SK-N-SH treated with all-trans-retinoic acid at 6 μM for 48 hours (cell line): ENCODE results near the gene RASSF5.

ENCODE experiments used
- ATAC-seq: fragments of 200-7000 bp; cut with Tn5 transposase; 3 replicates; pipeline ENCODE4 v1.9.1; 2020; ENCODE audit warnings: mild to moderate bottlenecking, moderate library complexity
- ARNTL ChIP-seq: fragments of 450-650 bp; formaldehyde crosslinking; IDR thresholded peaks from 2 replicates; pipeline ENCODE4 v1.5.0; 2020; ENCODE audit warnings: low read depth, mild to moderate bottlenecking, moderate library complexity, borderline replicate concordance
- CSDC2 ChIP-seq: fragments of 250-450 bp; sonication (Bioruptor Pico); IDR thresholded peaks from 2 replicates; pipeline ENCODE4 v1.5.0; 2020; ENCODE audit warnings: mild to moderate bottlenecking, moderate library complexity
- ESRRG ChIP-seq: fragments of 250-450 bp; sonication (Bioruptor Pico); IDR thresholded peaks from 2 replicates; pipeline ENCODE4 v1.6.1; 2021; ENCODE audit warnings: mild to moderate bottlenecking
- GLIS3 ChIP-seq: fragments of 250-450 bp; sonication (Bioruptor Pico); IDR thresholded peaks from 2 replicates; pipeline ENCODE4 v1.5.0; 2020; ENCODE audit warnings: mild to moderate bottlenecking, moderate library complexity
- RARB ChIP-seq: fragments of 250-450 bp; sonication (Bioruptor Pico); IDR thresholded peaks from 2 replicates; pipeline ENCODE4 v1.8.0; 2021; ENCODE audit warnings: mild to moderate bottlenecking, moderate library complexity
- SNAI2 ChIP-seq: fragments of 250-450 bp; sonication (Bioruptor Pico); IDR thresholded peaks from 2 replicates; pipeline ENCODE4 v1.5.0; 2020; ENCODE audit warnings: mild to moderate bottlenecking, moderate library complexity
- TOX ChIP-seq: fragments of 250-450 bp; sonication (Bioruptor Pico); IDR thresholded peaks from 2 replicates; pipeline ENCODE4 v1.8.0; 2021; ENCODE audit warnings: mild to moderate bottlenecking, moderate library complexity, borderline replicate concordance
- ZC3H10 ChIP-seq: fragments of 250-450 bp; sonication (Bioruptor Pico); IDR thresholded peaks from 2 replicates; pipeline ENCODE4 v1.5.1; 2021; ENCODE audit warnings: mild to moderate bottlenecking, moderate library complexity
- ZFP3 ChIP-seq: fragments of 250-450 bp; sonication (Bioruptor Pico); IDR thresholded peaks from 2 replicates; pipeline ENCODE4 v1.5.0; 2020; ENCODE audit warnings: mild to moderate bottlenecking, moderate library complexity
- ZNF8 ChIP-seq: fragments of 450-650 bp; formaldehyde crosslinking; IDR thresholded peaks from 2 replicates; pipeline ENCODE4 v1.5.0; 2020; ENCODE audit warnings: mild to moderate bottlenecking, moderate library complexity
- TF ChIP-seq, protein P1 (sequence below): fragments of 250-450 bp; sonication (Bioruptor Pico); IDR thresholded peaks from 2 replicates; pipeline ENCODE4 v1.8.0; 2020; ENCODE audit warnings: mild to moderate bottlenecking, moderate library complexity, borderline replicate concordance
- TF ChIP-seq, protein P2 (sequence below): fragments of 250-450 bp; sonication (Bioruptor Pico); IDR thresholded peaks from 2 replicates; pipeline ENCODE4 v1.5.1; 2021; ENCODE audit warnings: mild to moderate bottlenecking, moderate library complexity
- TF ChIP-seq, protein P3 (sequence below): fragments of 250-450 bp; sonication (Bioruptor Pico); IDR thresholded peaks from 2 replicates; pipeline ENCODE4 v1.5.0; 2020; ENCODE audit warnings: mild to moderate bottlenecking, moderate library complexity
- TF ChIP-seq, protein P4 (sequence below): fragments of 250-450 bp; sonication (Bioruptor Pico); IDR thresholded peaks from 2 replicates; pipeline ENCODE4 v1.8.0; 2021; ENCODE audit warnings: low read depth, mild to moderate bottlenecking, moderate library complexity, borderline replicate concordance
- TF ChIP-seq, protein P5 (sequence below): fragments of 250-450 bp; sonication (Bioruptor Pico); IDR thresholded peaks from 2 replicates; pipeline ENCODE4 v1.5.1; 2020; ENCODE audit warnings: low read depth, mild to moderate bottlenecking, moderate library complexity

The RASSF5 gene

DNA sequence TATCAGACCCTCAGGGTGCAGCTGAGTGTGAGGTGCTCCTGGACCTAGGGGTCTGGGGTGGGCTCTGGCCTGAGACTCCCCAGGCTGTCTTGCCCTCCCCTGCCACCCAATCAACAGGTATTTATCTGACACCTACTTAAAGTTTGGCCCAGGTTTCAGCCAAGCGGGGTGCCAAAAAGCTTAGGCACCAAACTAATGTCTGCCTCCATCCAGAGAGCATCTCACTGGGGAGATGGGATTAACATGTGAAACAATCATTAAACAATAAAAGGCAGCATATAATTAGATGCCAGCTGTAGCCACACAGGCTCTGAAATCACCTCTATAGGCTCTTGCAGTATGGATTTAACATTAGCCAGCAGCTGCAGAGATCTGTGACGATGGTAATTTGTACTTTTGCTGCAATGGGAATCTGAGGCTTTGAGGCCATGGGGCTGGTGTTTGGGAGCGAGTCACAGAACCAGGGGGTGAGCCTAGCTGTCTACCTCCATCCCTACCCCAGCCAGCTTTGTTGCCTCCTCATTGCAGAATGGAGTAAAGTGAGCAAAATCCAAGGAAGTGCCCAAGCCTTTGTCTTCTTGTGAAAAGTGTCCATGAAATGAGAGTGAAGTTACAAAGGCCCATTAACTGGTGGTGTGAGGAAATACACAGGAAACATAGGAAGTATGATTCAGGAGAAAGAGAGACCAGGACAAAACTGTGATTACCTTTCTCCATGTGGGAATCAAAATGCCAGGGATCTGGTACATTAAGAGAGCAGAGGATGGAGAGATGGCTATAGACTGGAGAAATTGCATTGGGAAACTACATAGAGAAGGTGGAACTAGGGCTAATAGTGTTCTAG, 68.8 kb downstream of the RASSF5 start:
- ATAC-seq, result no peak
- no peak for TF ChIP-seq ZFP3 (CRISPR knock-in tag)
- TF ChIP-seq, protein P1, sequence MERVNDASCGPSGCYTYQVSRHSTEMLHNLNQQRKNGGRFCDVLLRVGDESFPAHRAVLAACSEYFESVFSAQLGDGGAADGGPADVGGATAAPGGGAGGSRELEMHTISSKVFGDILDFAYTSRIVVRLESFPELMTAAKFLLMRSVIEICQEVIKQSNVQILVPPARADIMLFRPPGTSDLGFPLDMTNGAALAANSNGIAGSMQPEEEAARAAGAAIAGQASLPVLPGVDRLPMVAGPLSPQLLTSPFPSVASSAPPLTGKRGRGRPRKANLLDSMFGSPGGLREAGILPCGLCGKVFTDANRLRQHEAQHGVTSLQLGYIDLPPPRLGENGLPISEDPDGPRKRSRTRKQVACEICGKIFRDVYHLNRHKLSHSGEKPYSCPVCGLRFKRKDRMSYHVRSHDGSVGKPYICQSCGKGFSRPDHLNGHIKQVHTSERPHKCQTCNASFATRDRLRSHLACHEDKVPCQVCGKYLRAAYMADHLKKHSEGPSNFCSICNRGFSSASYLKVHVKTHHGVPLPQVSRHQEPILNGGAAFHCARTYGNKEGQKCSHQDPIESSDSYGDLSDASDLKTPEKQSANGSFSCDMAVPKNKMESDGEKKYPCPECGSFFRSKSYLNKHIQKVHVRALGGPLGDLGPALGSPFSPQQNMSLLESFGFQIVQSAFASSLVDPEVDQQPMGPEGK (CRISPR knock-in tag), result no peak
- TF ChIP-seq ZNF8 (CRISPR knock-in tag), result no peak

DNA sequence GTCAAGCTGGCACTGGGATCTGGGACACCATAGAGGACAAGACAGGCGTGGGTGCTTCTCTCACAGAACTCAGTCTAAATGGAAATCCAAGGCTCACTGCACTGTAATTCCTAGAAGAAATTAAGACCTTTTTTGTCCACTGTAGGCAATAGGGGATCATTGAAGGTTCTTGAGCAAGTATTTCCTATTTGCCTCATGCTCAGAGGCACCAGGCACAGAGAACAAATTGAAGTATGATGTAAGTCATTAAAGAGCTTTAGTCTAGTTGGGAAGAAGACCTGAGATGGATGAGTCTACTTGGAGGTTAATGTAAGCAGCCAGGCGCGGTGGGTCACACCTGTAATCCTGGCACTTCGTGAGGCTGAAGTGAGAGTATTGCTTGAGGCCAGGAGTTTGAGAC, 70.3 kb downstream of the RASSF5 start:
- ATAC-seq, result no peak

More for the DNA sequence above, 70.3 kb downstream of the RASSF5 start:
- TF ChIP-seq ZFP3 (CRISPR knock-in tag) (no peak), ARNTL (CRISPR knock-in tag) (no peak), TOX (CRISPR knock-in tag) (no peak), GLIS3 (no peak), RARB (CRISPR knock-in tag) (no peak), CSDC2 (no peak), ZC3H10 (CRISPR knock-in tag) (no peak), ESRRG (CRISPR knock-in tag) (no peak), SNAI2 (CRISPR knock-in tag) (no peak)
- TF ChIP-seq, protein P1 (CRISPR knock-in tag), result no peak
- TF ChIP-seq, protein P2, sequence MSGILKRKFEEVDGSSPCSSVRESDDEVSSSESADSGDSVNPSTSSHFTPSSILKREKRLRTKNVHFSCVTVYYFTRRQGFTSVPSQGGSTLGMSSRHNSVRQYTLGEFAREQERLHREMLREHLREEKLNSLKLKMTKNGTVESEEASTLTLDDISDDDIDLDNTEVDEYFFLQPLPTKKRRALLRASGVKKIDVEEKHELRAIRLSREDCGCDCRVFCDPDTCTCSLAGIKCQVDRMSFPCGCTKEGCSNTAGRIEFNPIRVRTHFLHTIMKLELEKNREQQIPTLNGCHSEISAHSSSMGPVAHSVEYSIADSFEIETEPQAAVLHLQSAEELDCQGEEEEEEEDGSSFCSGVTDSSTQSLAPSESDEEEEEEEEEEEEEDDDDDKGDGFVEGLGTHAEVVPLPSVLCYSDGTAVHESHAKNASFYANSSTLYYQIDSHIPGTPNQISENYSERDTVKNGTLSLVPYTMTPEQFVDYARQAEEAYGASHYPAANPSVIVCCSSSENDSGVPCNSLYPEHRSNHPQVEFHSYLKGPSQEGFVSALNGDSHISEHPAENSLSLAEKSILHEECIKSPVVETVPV (CRISPR knock-in tag), result no peak
- TF ChIP-seq, protein P3, sequence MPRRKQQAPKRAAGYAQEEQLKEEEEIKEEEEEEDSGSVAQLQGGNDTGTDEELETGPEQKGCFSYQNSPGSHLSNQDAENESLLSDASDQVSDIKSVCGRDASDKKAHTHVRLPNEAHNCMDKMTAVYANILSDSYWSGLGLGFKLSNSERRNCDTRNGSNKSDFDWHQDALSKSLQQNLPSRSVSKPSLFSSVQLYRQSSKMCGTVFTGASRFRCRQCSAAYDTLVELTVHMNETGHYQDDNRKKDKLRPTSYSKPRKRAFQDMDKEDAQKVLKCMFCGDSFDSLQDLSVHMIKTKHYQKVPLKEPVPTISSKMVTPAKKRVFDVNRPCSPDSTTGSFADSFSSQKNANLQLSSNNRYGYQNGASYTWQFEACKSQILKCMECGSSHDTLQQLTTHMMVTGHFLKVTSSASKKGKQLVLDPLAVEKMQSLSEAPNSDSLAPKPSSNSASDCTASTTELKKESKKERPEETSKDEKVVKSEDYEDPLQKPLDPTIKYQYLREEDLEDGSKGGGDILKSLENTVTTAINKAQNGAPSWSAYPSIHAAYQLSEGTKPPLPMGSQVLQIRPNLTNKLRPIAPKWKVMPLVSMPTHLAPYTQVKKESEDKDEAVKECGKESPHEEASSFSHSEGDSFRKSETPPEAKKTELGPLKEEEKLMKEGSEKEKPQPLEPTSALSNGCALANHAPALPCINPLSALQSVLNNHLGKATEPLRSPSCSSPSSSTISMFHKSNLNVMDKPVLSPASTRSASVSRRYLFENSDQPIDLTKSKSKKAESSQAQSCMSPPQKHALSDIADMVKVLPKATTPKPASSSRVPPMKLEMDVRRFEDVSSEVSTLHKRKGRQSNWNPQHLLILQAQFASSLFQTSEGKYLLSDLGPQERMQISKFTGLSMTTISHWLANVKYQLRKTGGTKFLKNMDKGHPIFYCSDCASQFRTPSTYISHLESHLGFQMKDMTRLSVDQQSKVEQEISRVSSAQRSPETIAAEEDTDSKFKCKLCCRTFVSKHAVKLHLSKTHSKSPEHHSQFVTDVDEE (CRISPR knock-in tag), result no peak
- TF ChIP-seq, protein P4, sequence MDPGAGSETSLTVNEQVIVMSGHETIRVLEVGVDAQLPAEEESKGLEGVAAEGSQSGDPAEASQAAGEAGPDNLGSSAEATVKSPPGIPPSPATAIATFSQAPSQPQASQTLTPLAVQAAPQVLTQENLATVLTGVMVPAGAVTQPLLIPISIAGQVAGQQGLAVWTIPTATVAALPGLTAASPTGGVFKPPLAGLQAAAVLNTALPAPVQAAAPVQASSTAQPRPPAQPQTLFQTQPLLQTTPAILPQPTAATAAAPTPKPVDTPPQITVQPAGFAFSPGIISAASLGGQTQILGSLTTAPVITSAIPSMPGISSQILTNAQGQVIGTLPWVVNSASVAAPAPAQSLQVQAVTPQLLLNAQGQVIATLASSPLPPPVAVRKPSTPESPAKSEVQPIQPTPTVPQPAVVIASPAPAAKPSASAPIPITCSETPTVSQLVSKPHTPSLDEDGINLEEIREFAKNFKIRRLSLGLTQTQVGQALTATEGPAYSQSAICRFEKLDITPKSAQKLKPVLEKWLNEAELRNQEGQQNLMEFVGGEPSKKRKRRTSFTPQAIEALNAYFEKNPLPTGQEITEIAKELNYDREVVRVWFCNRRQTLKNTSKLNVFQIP, result no peak
- TF ChIP-seq, protein P5, sequence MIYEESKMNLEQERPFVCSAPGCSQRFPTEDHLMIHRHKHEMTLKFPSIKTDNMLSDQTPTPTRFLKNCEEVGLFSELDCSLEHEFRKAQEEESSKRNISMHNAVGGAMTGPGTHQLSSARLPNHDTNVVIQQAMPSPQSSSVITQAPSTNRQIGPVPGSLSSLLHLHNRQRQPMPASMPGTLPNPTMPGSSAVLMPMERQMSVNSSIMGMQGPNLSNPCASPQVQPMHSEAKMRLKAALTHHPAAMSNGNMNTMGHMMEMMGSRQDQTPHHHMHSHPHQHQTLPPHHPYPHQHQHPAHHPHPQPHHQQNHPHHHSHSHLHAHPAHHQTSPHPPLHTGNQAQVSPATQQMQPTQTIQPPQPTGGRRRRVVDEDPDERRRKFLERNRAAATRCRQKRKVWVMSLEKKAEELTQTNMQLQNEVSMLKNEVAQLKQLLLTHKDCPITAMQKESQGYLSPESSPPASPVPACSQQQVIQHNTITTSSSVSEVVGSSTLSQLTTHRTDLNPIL (CRISPR knock-in tag), result no peak
